HuH-7 (cell line): ENCODE data around the gene YARS1.
A peak's percentile ranks its signal among the peaks of the same experiment; 100 is the strongest.

Experiments used
- DNase-seq: peaks from one replicate; pipeline ENCODE4 v3.0.0; 2011; ENCODE audit warnings: low spot score

Gene YARS1

DNA sequence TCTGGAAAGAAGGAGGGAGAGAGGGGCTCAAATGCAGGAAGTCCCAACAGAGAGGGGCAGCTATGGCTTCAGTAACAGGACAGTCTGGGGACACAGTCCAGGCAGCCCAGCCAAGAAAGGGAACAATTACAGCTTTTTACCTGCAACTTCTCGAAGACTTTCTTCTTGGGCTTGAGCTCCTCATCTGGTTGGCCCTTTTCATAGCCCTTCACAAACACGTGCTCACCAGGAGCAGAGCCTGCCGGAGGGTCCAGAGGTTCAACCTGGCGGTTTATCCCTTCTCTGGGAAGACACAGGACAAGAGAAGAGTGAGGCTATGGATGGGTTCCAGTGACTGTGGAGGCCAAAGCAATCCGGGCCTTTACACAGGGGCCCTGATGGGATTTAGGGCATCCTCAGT lies 37.9 kb downstream of the YARS1 start:
- no peak for DNase-seq

DNA sequence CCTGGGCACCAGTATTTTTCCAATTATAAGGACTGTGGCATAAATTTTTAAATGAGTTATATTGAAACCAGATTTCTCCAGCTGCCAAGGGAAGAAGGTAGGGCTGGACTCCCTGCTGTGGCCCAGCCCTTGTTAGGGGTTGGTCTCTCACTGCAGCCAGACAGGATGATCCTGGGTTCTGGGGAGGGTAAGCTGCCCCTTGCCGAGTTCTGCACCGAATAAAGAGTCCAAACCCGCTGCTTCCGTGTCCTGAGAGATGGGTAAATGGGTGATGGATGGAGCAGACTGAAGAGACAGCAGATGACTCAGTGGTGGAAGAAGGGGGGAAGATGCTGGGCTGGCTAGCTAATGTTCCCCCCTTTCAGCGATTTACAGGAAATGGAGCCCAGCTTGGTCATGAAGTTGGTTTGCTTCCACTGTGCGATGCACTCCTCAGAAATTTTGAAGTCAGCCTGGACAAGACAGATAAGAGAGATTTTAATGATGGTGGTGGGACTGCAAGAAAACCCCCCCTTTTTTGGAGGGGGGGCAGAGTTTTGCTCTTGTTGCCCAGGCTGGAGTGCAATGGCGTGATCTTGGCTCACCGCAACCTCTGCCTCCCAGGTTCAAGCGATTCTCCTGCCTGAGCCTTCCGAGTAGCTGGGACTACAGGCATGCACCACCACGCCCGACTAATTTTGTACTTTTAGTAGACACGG lies 41.4 kb downstream of the YARS1 start:
- DNase-seq = no peak

DNA sequence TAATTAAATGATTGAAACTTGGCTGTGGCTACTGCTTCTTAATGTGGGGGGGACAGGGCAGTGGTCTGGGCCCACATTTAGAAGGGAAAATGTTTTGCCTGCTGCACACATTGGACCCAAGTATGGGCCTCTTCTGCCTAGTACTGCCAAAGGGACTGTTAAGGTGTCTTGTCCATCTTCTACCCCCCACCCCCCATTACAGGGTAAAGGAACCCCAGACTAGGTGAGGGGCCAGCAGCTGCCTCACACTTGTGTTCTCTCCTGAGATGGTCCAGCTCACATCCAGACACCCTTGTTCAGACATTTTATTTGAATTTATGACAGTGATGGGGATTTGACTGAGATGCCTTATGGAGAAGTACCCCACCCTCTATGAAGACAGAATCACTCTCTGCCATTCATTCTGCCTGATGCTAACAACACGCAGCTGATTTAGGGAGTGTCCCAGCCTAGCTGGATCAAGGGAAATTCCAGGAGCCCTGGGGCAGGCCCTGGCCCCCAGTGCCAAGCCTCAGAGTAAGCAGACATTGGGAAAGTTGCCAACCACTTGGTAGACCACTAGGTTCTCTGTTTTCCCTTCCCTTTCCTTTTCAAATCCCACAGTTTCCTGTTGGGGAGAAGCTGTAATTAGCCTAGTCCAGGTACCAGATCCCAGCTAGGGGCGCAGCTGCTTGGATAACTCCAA lies 42.1 kb downstream of the YARS1 start:
- DNase-seq = no peak

DNA sequence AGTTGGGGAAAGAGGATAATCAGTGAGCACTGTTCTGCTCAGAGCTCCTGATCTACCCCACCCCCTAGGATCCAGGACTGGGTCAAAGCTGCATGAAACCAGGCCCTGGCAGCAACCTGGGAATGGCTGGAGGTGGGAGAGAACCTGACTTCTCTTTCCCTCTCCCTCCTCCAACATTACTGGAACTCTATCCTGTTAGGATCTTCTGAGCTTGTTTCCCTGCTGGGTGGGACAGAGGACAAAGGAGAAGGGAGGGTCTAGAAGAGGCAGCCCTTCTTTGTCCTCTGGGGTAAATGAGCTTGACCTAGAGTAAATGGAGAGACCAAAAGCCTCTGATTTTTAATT lies 42.7 kb downstream of the YARS1 start:
- DNase-seq = no peak

DNA sequence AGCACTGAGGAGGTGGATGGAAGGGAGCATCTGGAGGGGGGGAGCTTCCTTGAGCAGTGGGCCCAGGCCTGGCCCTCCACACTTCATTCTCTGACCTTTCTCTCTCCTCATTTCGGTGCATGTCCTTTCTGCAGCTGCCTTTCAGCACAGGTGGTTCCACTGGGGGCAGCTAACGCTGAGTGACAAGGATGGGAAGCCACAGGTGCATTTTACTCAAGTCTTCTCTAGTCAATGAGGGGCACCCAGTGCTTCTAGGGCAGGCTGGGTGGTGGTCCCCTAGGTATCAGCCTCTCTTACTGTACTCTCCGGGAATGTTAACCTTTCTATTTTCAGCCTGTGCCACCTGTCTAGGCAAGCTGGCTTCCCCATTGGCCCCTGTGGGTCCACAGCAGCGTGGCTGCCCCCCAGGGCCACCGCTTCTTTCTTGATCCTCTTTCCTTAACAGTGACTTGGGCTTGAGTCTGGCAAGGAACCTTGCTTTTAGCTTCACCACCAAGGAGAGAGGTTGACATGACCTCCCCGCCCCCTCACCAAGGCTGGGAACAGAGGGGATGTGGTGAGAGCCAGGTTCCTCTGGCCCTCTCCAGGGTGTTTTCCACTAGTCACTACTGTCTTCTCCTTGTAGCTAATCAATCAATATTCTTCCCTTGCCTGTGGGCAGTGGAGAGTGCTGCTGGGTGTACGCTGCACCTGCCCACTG lies 43.2 kb downstream of the YARS1 start:
- DNase-seq = no peak

DNA sequence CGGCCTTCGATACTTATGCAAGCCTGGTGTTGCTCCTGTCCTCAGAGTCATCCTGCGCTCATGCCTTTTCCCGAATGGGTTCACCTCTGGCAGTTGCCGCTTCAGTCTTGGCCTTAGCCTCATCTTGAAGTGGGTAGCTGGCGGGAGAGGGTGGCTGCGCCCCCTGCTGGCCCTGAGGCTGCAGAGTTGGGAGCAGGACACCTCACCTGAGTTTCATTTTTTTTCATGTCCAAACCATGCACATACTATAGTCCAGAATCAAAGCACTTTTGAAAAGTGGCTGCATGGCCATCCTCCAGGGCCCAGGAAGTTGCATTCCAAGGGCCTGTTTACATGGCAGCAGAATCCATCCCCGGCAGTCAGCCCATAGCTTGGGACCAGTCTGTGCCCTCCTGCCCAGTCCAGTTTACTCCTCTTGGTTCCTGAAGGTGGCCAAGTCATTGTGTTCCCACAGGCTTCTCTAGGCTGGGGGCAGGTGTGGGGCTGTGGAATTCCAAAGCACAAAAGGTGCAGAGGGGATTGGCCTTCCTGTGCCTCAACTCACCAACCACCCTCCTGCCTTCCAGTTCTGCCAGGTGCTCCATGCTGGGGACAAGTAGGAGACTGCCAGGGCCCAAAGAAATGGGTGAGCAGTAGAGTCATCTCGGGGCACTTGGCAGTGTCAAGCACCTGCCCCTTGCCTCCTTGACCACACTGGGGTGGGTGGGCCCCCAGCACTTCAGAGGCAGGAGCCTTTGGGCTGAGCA lies 44.0 kb downstream of the YARS1 start:
- DNase-seq = peak; percentile 93

DNA sequence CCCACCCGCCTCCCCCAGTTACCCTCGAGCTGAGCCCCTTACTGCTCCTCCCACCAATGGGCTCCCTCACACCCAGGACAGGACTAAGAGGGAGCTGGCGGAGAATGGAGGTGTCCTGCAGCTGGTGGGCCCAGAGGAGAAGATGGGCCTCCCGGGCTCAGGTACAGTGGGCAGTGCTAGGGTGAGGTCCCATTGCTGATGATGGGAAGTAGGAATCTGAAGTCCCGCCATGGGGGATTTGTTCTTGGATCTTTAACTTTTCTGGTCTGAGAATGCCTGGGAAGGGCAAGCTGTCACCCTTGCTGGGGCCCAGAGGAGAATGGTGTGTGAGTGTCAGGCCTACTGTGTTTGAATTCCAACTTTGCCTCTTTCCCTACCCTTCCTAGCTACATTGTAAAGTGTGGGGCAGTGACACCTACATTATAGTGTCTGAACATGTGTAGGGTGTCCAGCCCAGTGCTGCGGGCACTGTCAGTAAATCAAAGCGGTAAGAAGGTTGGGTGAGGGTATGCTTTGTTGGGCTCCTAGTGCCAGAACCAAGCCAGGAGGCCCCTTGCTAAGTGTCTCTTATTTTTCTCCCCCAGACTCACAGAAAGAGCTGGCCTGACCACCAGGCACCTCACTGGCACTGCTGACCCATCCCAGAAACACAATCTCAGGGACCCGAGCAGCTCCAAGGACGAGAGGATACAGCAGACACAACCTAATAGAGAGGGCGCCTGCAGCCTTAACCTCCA lies 44.7 kb downstream of the YARS1 start:
- no peak for DNase-seq

DNA sequence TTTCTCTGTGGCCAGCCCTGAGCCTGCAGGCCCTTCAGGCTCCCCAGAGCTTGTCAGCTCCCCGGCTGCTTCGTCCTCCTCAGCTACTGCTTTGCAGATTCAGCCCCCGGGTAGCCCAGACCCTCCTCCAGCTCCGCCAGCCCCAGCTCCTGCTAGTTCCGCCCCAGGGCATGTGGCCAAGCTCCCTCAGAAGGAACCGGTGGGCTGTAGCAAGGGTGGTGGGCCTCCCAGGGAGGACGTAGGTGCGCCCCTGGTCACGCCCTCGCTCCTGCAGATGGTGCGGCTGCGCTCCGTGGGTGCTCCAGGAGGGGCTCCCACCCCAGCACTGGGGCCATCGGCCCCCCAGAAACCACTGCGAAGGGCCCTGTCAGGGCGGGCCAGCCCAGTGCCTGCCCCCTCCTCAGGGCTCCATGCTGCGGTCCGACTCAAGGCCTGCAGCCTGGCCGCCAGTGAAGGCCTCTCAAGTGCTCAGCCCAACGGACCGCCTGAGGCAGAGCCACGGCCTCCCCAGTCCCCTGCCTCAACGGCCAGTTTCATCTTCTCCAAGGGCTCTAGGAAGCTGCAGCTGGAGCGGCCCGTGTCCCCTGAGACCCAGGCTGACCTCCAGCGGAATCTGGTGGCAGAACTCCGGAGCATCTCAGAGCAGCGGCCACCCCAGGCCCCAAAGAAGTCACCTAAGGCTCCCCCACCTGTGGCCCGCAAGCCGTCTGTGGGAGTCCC lies 45.4 kb downstream of the YARS1 start:
- no peak for DNase-seq

DNA sequence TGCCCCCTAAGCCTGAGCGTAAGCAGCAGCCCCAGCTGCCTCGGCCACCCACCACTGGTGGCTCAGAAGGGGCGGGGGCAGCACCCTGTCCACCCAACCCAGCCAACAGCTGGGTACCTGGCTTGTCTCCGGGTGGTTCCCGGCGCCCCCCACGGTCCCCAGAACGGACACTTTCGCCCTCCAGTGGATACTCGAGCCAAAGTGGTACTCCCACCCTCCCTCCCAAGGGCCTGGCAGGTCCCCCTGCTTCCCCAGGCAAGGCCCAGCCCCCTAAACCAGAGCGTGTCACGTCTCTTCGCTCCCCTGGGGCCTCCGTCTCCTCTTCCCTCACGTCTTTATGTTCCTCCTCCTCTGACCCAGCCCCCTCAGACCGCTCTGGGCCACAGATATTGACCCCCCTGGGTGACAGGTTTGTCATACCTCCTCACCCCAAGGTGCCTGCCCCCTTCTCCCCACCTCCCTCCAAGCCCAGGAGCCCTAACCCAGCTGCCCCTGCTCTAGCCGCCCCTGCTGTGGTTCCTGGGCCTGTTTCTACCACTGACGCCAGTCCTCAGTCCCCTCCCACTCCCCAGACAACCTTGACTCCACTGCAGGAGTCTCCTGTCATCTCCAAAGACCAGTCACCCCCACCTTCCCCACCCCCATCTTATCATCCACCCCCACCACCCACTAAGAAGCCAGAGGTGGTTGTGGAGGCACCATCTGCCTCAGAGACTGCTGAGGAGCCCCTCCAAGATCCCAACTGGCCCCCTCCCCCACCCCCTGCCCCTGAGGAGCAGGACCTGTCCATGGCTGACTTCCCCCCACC lies 46.2 kb downstream of the YARS1 start:
- DNase-seq = no peak

DNA sequence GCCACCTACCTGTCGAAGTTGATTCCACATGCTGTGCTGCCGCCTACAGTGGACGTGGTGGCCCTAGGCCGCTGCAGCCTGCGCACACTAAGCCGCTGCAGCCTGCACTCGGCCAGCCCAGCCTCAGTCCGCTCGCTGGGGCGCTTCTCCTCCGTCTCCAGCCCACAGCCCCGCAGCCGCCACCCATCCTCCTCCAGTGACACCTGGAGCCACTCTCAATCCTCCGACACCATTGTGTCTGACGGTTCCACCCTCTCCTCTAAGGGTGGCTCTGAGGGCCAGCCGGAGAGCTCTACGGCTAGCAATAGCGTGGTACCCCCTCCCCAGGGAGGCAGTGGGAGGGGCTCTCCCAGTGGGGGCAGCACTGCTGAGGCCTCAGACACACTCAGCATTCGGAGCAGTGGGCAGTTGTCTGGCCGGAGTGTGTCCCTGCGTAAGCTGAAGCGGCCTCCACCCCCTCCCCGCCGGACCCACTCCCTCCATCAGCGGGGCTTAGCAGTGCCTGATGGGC lies 46.9 kb downstream of the YARS1 start:
- no peak for DNase-seq

DNA sequence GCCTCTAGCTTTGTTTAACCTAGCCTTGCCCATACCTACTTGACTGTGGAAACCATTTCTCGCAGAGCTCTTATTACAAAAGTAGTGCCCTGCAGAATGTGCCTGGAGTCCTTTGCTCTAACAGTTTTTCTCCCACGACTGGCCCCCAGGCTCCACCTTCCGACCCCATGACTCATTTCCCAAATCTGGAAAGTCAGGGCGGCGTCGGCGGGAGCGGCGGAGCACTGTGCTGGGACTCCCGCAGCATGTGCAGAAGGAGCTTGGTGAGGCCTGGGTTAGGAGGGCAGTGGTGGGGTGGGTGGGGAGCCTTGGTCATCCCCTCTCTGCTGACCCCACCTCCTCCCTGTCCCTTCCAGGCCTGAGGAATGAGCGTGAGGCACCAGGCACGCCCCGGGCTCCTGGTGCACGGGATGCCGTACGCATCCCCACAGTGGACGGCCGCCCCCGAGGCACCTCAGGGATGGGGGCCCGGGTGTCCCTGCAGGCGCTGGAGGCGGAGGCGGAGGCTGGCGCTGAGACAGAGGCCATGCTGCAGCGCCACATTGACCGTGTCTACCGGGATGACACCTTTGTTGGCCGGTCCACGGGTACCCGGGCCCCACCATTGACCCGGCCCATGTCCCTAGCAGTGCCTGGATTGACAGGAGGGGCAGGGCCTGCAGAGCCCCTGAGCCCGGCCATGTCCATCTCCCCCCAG lies 47.5 kb downstream of the YARS1 start:
- DNase-seq = no peak

DNA sequence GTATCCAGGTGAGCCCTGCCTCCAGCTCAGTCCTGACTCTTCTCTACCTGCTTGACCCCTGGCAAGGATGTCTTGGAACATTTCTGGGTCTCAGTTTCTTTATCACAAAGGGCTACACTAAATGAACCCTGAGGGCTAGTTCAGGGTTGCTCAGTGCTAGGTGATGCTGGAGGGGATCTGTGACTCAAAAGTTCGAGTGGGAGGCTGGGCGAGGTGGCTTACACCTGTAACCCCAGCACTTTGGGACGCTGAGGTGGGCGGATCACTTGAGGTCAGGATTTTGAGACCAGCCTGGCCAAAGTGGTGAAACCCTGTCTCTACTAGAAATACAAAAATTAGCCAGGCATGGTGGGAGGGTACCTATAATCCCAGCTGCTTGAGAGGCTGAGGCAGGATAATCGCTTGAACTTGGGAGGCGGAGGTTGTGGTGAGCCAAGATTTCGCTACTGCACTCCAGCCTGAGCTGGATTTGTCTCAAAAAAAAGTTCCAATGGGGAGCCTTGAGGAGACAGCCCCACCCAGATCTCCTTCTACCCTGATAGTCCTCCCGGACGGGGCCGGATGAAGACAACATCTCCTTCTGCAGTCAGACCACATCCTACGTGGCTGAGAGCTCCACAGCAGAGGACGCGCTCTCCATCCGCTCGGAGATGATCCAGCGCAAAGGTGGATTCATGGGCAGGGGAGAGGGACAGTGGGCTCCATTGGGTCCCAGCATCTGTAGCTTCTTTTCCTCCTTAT lies 48.9 kb downstream of the YARS1 start:
- no peak for DNase-seq

DNA sequence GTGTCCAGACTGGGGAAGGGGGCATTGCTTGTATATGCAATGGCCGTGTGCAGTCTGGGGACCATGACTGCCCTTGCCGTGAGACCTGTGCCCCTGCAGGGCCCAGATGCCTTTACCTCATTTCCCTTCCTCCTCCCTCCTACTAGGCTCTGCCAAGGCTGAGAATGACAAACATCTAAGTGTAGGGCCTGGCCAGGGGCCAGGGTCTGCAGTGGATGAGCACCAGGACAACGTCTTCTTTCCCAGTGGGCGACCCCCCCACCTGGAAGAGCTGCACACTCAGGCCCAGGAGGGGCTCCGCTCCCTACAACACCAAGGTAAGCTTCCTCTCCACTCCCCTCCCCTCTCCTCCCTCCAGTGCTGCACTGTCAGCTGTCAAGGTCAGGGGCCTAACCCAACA lies 49.5 kb downstream of the YARS1 start:
- DNase-seq = no peak

DNA sequence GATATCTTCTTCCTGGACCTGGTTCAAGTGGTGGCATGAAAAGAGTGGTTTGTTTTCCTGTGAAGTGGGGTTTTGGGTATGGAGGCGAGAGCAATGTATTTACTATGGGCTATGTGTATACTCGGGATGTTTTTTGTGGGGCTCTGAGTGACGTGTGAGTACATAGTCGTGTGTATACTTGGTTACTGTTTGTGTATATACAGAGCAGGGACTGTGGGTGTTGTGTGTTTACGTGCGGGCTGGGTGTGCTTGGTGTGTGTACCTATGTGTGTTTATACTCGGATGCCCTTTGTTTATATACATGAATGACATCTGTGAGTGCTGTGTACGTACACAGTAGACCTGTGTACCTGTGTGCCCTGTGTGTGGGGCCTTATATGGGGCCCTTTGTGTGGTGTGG lies 50.0 kb downstream of the YARS1 start:
- DNase-seq = no peak

DNA sequence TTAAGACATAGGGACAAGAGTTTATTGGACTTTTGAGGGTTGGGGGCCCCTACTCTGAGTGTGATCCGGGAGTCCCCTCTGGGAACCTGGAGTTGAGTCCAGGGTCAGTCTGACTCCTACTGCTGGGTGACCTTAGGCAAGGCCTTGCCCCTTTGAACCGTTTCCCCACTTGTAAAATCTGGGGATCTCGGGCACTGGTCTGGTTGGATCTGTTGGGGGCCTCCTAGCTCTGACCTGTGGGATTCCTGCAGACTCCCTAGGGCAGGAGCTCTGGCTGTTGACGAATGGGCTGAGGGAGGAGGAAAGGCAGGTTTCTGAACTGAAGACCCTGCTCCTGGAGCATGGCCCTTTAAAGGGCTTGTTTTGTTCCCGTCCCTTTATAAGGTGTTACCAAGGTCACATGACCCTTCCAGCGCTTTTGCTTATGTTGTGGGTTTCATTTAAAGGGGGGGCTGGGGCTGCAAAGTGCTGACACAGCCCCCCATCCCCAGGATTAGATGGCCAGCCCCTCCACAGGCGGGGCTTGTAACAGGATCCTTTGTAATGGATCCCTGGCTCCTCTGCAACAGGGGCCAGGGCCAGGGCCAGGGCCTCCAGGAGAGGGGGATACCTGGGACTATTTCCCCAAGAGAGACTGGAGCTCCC lies 50.7 kb downstream of the YARS1 start:
- peak; percentile 7 for DNase-seq

DNA sequence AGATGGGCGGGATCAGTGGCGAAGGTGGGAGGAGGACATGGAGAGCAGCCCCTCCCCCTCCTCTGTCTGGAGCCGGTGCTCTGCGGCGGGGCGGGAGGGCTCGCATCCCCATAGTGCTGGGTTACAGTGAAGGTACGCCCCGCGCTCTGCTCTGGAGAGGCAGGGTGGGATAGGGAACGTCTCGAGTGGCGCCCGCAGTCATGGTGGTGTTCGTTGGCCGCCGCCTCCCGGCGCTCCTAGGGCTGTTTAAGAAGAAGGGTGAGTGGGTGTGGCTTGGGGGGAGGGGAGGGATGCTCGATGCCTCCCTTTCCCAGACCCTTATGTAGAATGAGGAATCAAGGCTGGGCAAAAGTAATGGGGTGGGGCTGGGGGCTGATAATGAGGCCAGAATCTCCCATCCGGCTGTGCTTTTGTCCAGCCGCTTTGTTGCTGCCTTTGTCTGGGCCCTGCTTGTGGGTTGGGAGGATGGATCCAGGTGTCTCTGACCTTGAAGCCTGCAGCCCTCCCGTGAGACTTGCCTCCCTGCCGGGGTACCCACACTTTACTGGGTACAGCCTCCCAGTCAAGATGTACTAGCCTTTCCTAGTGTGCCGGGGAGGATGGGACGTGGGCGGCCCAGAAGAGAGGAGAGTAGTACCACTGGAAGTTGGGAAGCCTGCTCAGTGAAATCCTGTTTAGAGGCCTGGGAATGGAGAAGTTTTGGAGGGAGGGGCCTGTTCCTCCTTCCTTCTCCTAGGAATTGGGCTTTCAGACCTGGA lies 51.4 kb downstream of the YARS1 start:
- DNase-seq = peak; percentile 1

DNA sequence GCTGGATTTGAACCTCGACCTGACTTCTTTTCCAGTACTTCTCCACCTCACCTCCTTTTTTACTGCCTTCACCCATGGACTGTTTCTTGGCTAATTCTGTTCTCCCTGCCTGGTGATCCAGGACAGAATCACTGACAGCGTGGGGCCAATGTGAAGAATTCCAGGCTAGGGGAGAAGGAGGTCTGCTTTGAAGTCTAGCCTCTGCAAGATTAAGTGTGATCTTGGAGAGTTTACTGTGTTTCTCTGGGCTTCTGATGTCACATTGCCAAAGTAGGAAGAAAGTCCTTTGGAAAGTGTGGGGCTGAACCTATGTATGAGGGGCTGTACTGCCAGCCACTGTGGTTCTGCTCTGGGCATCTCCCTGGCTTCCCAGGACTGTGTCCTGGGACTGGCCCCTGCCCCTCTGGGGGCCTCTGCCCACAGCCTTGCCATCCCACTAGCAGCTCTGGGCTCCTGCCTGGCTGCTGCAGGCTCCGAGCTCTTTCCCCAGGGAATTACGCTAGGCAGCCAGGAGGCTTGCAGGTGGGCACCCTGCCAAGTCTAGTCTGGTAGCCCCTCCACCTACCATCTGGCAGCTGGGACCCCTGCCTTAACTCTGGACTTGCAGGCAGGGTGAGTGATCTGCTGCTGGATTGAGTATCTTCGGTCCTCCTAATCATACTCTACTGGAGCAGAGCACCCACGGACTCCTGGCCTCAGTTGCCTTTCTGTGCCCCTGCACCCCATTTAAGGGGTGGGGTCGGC lies 52.2 kb downstream of the YARS1 start:
- no peak for DNase-seq
